ACC112 (cell line): ENCODE results near the gene BRD1.

Experiments used
- H2AFZ ChIP-seq: fragments of 200-600 bp; sonication (generic); one replicate; pipeline ENCODE4 v1.6.0; 2017; ENCODE audit warnings: antibody characterized with exemption, low read length; ENCODE audit not compliant: unreplicated experiment
- H3K27ac ChIP-seq: fragments of 200-600 bp; sonication (generic); 2 replicates; pipeline ENCODE4 v1.5.1; 2014; ENCODE audit warnings: low read depth, mild to moderate bottlenecking, antibody characterized with exemption, low read length, moderate library complexity
- H3K27me3 ChIP-seq: fragments of 200-600 bp; sonication (generic); 2 replicates; pipeline ENCODE4 v1.6.1; 2014; ENCODE audit warnings: mild to moderate bottlenecking, antibody characterized with exemption, low read length, moderate library complexity, mixed read lengths; ENCODE audit not compliant: insufficient read depth
- H3K36me3 ChIP-seq: fragments of 200-600 bp; sonication (generic); 2 replicates; pipeline ENCODE4 v1.6.1; 2016; ENCODE audit warnings: mild to moderate bottlenecking, antibody characterized with exemption, low read length, moderate library complexity, mixed read lengths; ENCODE audit not compliant: insufficient read depth
- H3K4me1 ChIP-seq: fragments of 200-600 bp; sonication (generic); one replicate; pipeline ENCODE4 v1.6.1; 2016; ENCODE audit warnings: low read length, mixed read lengths; ENCODE audit not compliant: insufficient read depth, unreplicated experiment, control insufficient read depth
- H3K4me3 ChIP-seq: fragments of 200-600 bp; sonication (generic); 2 replicates; pipeline ENCODE4 v1.5.1; 2014; ENCODE audit warnings: mild to moderate bottlenecking, low read depth, low read length
- H3K79me2 ChIP-seq: fragments of 200-600 bp; sonication (generic); one replicate; pipeline ENCODE4 v1.6.0; 2016; ENCODE audit warnings: low read length; ENCODE audit not compliant: control insufficient read depth, unreplicated experiment, insufficient read depth

Gene BRD1

GRCh38 chr22:49734882-49735281 lies 92.8 kb downstream of the BRD1 start:
- Histone ChIP-seq H3K36me3 (no peaks in the 10 kb centered on the region), H3K4me1 (no peaks in the 10 kb centered on the region), H2AFZ (no peak overlapping the region), H3K27ac (no peak overlapping the region), H3K79me2 (no peaks in the 10 kb centered on the region), H3K27me3 (no peaks in the 10 kb centered on the region), H3K4me3 (no peak overlapping the region)

GRCh38 chr22:49734390-49734789 lies 93.3 kb downstream of the BRD1 start:
- H3K27me3 ChIP-seq, result no peaks in the 10 kb centered on the region
- no peaks in the 10 kb centered on the region for H3K79me2 ChIP-seq
- no peaks in the 10 kb centered on the region for H3K4me1 ChIP-seq
- no peaks in the 10 kb centered on the region for H3K36me3 ChIP-seq
- H3K27ac ChIP-seq, result no peak overlapping the region
- H3K4me3 ChIP-seq, result no peak overlapping the region
- H2AFZ ChIP-seq, result no peak overlapping the region

DNA sequence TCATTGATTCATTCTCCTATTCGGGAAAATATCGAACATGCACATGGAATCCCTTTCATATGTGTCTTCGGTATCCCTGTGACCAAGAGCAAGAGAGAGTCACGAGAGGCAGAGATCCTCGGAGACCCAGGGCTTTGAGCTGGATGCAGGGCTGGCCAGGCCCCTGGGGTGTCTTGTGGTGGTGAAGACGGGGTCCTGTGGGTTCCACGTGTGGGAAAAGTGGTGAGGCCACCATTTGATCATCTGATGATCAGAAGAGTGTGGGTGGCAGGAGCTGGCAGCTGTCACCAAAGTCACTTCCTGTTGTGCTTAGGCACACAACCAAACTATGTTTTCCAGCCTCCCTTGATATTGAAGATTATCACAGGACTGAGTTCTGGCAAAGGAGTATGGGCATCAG lies 94.0 kb downstream of the BRD1 start:
- Histone ChIP-seq H3K36me3 (no peaks in the 10 kb centered on the region), H3K27me3 (no peaks in the 10 kb centered on the region)

DNA sequence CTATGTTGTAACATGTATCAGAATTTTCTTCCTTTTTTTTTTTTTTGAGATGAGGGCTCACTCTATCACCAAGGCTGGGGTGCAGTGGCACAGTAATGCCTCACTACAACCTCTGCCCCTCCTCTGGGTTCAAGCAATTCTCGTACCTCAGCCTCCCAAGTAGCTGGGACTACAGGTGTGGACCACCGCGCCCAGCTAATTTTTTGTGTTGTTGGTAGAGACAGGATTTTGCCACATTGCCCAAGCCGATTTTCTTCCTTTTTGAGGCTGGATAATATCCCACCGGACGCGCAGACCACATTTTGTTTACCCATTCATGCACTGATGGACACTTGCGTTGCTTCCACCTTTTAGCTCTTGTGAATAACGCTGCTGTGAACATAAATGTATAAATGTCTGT lies 97.0 kb downstream of the BRD1 start:
- Histone ChIP-seq H2AFZ (no peak overlapping the region), H3K27me3 (peaks cover 12% of the 10 kb centered on the region), H3K79me2 (no peaks in the 10 kb centered on the region), H3K4me1 (no peaks in the 10 kb centered on the region), H3K4me3 (no peak overlapping the region), H3K36me3 (no peaks in the 10 kb centered on the region), H3K27ac (no peak overlapping the region)

More for the DNA sequence above, 94.0 kb downstream of the BRD1 start:
- H2AFZ ChIP-seq, result no peak overlapping the region
- no peaks in the 10 kb centered on the region for H3K4me1 ChIP-seq
- no peak overlapping the region for H3K27ac ChIP-seq
- H3K4me3 ChIP-seq, result no peak overlapping the region
- no peaks in the 10 kb centered on the region for H3K79me2 ChIP-seq

DNA sequence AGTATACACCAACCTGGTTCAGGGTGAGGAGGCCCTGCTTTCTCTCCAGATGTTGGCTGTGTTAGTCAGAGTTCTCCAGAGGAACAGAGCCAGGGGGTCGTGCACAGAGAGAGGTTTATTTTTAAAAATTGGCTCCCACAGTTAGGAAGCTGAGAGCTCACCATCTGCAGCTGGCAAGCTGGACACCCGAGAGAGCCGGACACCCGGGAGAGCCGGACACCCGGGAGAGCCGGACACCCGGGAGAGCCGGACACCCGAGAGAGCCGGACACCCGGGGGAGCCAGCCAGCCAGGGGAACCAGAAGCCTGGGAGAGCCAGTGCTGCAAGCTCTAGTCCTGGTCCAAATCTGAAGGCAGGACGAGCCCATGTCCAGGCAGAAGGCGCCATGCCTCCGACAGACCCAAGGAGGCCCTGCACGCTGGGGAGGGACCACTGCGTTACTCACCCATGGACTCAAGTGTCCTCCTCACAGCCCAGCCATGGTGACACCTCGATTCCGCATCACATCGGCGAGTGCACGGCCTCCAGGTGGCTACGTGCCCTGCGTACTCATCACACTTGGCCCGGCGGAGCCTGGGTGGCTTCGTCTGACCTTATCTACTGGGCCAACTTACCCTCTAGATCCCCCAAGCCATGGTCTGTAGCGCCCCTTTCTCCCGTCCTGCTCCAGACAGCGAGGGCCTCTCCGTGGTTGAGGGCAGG lies 99.0 kb downstream of the BRD1 start:
- Histone ChIP-seq H3K27ac (no peak overlapping the region), H3K36me3 (no peaks in the 10 kb centered on the region), H2AFZ (no peak overlapping the region), H3K27me3 (peaks cover 22% of the 10 kb centered on the region), H3K4me1 (no peaks in the 10 kb centered on the region), H3K4me3 (no peak overlapping the region), H3K79me2 (no peaks in the 10 kb centered on the region)

- H3K4me1 ChIP-seq, result no peaks in the 10 kb centered on the region
- H3K27ac ChIP-seq, result no peak overlapping the region
- H3K36me3 ChIP-seq, result no peaks in the 10 kb centered on the region
- H3K27me3 ChIP-seq, result peaks cover 22% of the 10 kb centered on the region
- H3K79me2 ChIP-seq, result no peaks in the 10 kb centered on the region
- H3K4me3 ChIP-seq, result no peak overlapping the region
- H2AFZ ChIP-seq, result no peak overlapping the region
Measured at GRCh38 chr22:49727881-49728569, 99.6 kb downstream of the BRD1 start.

GRCh38 chr22:49727191-49727880 lies 100.3 kb downstream of the BRD1 start:
- Histone ChIP-seq H3K27ac (no peak overlapping the region), H3K79me2 (no peaks in the 10 kb centered on the region), H3K36me3 (no peaks in the 10 kb centered on the region), H3K4me3 (no peak overlapping the region), H2AFZ (no peak overlapping the region), H3K4me1 (no peaks in the 10 kb centered on the region), H3K27me3 (peaks cover 22% of the 10 kb centered on the region)

GRCh38 chr22:49726701-49727101 lies 101.0 kb downstream of the BRD1 start:
- Histone ChIP-seq H3K4me1 (no peaks in the 10 kb centered on the region), H3K27ac (no peak overlapping the region), H3K27me3 (peaks cover 22% of the 10 kb centered on the region), H3K79me2 (no peaks in the 10 kb centered on the region), H3K4me3 (no peak overlapping the region), H2AFZ (no peak overlapping the region), H3K36me3 (no peaks in the 10 kb centered on the region)

DNA sequence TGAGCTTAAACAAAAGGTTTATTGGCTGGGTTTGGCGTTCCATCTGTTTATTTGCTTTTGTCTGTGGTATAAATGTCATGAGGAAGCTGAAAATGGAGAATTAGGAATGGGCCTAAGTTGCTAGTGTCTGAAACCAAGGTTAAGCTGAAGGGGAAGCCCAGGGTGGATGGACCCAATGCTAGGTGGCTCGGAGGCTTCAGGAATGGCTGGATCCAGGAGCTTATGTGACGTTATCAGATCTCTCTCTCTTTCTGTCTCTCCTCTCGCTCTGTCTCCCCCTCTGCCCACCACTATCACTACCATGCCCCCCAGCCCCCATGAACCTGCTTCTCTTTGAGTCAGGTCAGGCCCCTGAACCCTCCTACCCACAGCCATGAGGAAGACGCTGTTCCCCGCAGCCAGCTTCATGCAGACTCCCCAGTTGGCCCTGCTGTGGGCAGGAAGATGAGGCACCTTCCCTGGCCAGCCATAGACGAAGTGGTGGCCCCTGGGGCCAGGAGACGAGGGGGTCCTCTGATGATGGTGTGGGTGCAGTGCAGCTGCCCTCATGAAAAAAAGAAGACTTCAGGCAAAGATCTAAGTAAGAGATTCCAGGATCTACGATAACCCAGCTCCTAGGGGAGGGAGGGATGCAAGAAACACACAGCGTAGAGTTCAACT lies 101.5 kb downstream of the BRD1 start:
- Histone ChIP-seq H2AFZ (no peak overlapping the region), H3K4me1 (no peaks in the 10 kb centered on the region), H3K27me3 (peaks cover 22% of the 10 kb centered on the region), H3K79me2 (no peaks in the 10 kb centered on the region), H3K4me3 (no peak overlapping the region), H3K36me3 (no peaks in the 10 kb centered on the region), H3K27ac (no peak overlapping the region)

GRCh38 chr22:49725516-49725915 lies 102.2 kb downstream of the BRD1 start:
- Histone ChIP-seq H3K4me3 (no peak overlapping the region), H3K4me1 (no peaks in the 10 kb centered on the region), H2AFZ (no peak overlapping the region), H3K79me2 (no peaks in the 10 kb centered on the region), H3K36me3 (no peaks in the 10 kb centered on the region), H3K27ac (no peak overlapping the region), H3K27me3 (peaks cover 22% of the 10 kb centered on the region)
